IPS-18c (cell line): ENCODE results near the gene CRAT.
A peak's percentile ranks its signal among the peaks of the same experiment; 100 is the strongest.
"Not testable (repeated sequence)": the region's sequence is repeated elsewhere in the genome, so short reads cannot be mapped to it uniquely, and the experiment has no call there.

ENCODE experiments used
- H3K4me3 ChIP-seq: 2 replicates; pipeline ENCODE4 v1.7.0; 2013; ENCODE audit warnings: low read depth, mild to moderate bottlenecking, low read length, moderate library complexity; ENCODE audit not compliant: insufficient read depth
- H3K9me3 ChIP-seq: one replicate; pipeline ENCODE4 v1.6.1; 2013; ENCODE audit warnings: mild to moderate bottlenecking, low read length, moderate library complexity; ENCODE audit not compliant: control insufficient read depth, insufficient read depth

CRAT gene

DNA sequence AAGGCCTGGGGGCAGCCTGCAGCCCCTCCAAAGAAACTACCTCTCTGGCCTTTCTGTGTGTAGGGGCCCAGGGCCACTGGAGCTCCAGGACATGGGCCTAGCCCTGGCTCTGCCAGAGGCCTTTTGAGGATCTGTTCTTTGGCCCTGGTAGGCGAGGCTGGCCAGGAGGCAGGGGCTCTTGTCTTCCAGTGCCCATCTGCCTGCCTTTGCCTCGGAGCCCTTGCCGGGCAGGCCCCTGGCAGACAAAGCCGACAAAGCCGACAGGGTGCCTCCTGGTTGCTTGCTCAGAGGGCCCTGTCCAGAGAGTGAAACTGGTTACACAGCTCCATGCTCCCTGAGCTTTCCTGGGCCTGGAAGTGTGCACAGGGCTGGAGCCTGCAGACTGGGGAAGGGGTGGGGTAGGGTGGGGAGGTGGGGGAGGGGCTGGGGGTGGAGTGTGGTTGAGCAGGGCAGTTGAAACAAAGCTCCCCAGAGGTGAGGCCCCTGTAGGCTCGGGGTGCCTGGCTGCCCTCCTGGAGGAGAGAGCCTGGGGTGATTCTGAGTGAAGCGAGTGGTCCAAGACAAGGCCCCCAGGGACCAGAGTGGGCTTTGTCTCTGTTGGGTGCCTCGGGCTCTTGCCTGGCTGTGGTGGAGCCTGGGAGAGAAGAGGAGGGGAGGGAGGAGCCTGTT, 29.9 kb upstream of the CRAT start:
- Histone ChIP-seq H3K9me3 (no peaks in the 10 kb centered on the region), H3K4me3 (peak overlapping the region; percentile 53)

DNA sequence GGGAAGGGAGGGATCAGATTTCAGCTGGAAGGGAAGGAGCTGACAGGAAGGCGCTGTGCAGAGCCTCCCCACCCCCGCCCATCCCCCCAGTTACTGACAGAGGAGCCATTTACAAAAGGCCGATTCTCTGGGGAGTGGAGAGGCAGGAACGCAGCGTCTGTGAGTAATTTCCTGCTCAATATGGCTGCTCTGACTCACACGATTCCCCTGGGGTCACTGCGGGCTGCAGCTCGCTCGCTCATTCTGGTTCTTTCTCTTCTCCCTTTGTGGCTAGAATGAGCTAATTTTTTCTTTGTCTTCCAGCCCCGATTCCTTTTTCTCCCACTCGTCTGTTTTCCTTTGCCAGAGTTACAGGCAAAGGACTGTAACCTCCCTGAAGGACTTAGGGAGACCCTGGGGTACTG, 29.4 kb upstream of the CRAT start:
- Histone ChIP-seq H3K9me3 (no peaks in the 10 kb centered on the region), H3K4me3 (peak overlapping the region; percentile 53)

DNA sequence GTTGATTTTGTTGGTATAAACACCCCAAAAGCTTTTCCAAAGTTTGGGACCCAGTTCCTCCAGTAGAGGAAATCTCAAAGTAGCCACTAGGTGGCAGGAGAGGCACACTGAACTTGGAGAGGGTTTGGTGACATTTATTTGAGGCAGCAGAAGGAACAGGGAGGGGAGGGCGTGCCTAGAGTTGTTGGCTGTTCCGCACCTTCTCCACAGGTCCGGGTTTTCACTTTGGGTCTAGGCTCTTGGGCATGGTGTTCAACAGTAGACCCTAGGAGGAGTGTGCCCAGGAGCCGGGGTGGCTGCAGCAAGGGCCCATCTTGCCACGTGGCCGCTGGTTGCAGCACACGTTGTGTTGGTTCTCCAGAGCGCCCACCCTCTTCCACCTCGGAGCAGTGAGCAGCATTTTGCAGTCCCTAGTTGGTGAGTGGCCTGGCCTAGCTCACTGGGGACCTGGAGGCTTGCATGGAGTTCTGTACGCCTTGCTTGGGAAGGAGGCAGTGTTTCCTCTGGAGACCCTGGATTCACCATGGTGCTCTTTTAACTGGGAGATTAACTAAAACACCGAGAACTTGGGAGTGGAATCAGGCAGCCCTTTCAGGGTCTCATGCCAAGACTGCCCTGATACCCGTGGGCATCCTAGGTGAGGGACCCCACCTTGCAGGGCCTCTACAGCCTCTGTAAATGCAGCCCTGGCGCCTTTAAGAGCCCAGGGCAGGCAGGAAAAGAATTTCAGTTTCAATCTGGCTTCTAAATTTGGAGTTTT, 28.8 kb upstream of the CRAT start:
- Histone ChIP-seq H3K4me3 (peak overlapping the region; percentile 32), H3K9me3 (no peaks in the 10 kb centered on the region)

DNA sequence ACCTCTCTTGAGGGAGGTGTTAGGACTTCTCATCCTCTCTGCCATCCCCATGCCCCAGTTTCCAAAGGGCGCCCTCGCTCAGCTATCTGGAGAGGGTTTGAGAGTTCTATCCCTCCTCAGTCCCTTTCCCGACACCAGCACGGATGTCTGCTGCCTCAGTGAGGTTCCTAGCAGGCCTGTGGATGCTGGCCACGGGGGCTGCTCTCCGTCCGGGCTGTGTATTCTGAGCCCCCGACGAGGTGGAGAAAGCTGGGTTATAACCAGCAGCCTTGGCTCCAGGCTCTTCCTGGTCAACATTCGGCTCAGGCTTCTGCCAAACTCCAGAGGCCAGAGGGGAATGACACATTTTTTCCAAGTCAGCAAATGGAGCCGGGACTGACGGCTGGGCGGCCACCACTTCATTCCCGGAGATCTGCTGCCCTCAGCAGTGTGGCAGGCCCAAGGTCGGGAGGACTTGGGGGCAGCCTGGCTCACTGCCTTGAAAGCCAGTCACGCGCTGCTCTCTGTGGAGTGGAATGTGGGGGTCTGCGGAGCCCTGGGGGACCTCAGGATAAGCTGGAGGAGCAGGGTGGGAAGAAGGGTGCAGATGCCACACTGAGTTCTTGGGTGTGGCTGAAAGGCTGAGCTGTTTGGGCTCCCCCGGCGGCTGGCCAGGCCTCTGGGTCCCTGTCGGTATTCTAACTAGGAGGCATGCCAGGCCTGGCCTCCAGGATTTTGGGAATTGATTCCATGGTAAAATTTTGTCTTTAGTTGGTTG, 28.1 kb upstream of the CRAT start:
- H3K4me3 ChIP-seq, result no peak overlapping the region

DNA sequence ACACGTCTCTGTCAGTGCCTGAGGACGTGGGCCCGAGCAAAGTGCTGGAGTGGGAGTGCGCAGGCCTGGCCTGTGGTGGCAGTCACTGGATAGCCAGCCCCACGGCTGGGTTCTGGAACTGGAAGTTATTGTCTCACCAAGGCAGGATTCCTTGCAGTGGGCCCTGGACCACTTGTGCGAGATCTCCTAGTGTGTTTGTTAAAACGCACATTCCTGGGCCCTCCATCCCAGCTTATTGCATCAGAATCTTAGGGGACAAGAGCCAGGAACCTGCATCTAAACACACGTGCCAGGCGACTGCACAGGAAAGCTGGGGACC, 27.5 kb upstream of the CRAT start:
- no peak overlapping the region for H3K4me3 ChIP-seq
- H3K9me3 ChIP-seq, result no peaks in the 10 kb centered on the region

More for the DNA sequence above, 28.1 kb upstream of the CRAT start:
- no peaks in the 10 kb centered on the region for H3K9me3 ChIP-seq

DNA sequence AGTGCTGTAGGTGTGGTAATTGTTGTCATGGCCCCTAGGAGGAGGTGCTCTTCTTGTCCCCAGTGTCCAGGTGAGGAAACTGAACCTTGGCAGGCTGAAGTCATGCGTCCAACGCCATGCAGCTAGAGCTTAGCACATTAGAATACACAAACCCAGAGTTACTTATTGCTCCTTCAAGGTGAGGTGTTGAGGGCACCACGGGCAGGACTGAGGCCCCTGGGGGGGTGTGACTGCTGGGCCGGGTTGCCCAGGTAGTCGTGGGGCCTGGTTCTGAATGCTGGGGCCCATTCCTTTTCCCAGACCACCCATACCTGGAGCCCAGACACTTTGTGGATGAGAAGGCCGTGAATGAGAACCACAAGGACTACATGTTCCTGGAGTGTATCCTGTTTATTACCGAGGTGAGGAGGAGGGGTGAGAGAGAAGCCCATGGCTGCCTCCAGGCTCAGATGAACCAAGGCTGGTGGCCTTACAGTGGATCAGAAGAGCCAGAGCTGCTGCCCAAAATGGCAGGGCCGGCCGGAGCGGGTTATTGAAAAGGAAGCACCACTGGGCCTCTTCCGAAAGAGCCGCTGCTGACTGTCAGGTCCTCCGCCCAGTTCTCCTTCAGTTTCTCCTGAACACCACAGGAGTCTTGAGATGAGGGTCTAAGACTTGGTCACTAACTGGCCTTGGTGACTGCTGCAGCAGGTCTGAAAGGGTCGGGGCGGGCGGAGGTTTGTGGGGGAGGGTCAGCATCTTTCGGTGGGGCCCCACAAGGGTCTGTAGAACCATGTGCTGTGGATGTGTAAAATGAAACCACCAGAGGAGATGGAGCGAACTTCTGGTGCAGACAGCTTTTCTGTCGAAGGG, 26.9 kb upstream of the CRAT start:
- H3K9me3 ChIP-seq, result no peaks in the 10 kb centered on the region
- no peak overlapping the region for H3K4me3 ChIP-seq

DNA sequence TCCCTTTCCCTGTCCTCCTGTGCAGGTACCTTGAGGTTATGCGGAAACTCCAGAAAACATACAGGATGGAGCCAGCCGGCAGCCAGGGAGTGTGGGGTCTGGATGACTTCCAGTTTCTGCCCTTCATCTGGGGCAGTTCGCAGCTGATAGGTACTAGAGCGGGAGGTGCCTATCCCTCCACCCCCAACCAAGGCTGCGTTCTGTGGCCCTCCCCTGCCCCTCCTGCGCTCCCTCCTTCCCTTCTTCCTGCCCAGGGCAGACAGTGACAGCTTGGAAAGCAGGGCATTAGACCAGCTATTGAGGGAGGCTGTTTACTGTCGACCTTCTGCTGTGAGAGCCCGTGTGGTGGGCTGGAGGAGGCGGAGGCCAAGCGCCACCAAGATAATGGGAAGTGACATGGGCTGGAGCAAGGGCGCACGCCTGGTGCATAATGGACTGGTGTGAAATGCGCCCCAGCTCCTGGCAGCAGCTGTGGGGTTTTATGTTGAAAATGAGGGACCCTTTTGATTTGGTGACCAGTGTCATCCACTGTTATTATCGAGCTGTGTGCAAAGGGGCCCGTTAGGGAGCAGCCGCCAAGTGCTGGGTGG, 25.9 kb upstream of the CRAT start:
- Histone ChIP-seq H3K4me3 (no peak overlapping the region), H3K9me3 (no peaks in the 10 kb centered on the region)

DNA sequence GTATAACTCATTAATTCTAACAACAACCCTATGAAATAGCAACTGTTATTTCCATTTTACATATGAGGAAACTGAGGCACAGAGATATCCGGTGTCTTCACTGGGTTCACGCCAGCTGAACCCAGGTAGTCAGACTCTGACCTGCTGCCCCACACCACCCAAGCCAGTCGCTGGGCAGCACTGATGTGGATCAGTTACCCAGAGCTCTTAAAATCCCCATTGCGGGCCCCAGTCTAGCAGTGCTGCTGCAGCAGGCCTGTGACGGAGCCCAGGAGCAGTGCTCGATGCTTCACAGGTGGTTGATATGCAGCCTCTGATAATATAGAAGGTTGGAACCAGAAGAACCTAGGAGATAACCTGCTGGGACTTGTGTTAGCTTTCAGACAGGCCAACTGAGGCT, 24.9 kb upstream of the CRAT start:
- Histone ChIP-seq H3K9me3 (no peaks in the 10 kb centered on the region), H3K4me3 (no peak overlapping the region)

DNA sequence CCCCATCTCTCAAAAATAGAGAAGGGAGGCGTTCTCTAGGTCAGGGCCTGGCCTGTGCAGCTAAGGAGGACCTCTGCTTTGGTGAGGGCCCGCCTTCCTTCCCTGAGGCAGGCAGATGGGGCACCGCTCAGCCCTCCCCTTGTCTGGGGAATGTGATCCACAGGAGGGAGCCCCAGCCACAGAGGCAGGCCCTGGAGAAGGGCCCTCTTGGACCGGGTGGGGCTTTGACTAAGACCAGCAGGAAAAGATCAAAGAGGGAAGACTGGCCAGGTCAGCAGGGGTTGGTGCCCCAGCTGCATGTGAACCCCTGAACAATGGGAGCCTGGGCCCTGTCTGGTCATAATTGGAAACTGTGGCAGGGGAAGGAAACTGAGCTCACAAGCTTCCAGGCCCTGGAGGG, 22.5 kb upstream of the CRAT start:
- H3K9me3 ChIP-seq, result no peaks in the 10 kb centered on the region
- no peak overlapping the region for H3K4me3 ChIP-seq

DNA sequence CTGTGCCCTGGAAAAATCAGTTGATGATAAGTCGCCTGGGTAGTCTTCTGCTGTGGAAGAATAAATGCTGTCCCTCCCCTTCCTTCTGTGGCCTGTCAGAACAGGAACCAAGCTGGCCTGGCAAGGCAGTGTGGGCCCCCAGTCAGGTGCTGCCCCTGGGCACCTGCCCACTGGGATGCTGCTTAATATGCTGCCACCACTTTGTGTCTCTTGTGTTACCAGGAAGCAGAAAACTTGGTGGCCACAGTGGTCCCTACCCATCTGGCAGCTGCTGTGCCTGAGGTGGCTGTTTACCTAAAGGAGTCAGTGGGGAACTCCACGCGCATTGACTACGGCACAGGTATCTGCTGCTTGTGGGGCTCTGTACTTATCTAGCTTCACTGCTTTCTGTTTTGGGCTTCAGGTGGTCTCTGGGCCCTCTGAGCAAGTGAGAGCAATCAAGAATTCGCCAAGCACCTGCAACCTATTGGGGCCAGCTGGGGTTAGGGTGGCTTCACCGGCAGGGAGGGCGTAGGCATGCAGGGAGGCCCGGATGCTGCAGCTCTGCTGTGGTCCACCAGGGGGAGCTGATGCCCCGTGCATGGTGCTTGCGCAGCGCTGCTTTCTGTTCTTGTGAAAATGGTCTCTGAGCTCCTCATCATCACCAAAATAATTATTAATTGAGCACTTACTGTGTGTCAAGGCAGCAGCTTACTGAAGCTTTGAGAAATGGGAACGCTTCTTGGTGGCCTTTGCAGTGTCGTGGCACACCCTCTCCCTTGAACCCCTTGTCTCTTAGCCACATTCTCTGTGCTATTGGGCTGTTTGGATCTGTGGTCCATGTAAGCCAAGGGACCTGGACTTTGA, 20.9 kb upstream of the CRAT start:
- H3K4me3 ChIP-seq, result no peak overlapping the region
- no peaks in the 10 kb centered on the region for H3K9me3 ChIP-seq

DNA sequence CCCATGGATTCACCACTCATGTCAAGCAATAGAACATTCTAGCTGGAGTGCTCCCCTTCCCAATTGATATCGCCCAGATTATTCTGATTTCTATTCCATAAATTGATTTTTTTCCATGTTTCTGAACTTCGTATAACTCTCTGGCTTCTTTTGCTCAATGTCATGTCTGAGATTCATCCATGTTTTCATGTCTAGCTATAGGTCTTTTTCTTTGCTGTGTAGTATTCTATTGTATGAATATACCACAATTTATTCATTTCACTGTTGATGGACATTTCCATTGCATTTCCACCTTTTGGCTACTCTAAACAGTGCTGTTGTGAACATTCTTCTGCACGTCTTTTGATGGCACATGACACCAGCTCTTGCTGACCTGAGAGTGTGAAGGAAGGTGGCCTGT, 20.2 kb upstream of the CRAT start:
- H3K9me3 ChIP-seq, result no peaks in the 10 kb centered on the region
- H3K4me3 ChIP-seq, result no peak overlapping the region

DNA sequence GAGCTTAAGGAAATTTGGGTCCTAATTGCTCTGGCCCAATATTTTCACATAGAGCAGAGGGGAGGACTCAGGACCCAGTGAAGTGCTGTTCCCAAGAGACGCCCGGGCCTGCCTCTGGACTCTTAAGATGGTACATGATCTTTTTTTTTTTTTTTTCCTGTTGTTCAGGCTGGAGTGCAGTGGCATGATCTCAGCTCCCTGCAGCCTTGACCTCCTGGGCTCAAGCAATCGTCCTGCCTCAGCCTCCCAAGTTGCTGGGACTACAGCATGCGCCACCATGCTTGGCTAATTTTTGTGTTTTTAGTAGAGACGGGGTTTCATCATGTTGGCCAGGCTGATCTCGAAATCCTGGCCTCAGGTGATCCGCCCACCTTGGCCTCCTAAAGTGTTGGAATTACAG, 19.7 kb upstream of the CRAT start:
- not testable (repeated sequence) for H3K4me3 ChIP-seq, H3K9me3 ChIP-seq

DNA sequence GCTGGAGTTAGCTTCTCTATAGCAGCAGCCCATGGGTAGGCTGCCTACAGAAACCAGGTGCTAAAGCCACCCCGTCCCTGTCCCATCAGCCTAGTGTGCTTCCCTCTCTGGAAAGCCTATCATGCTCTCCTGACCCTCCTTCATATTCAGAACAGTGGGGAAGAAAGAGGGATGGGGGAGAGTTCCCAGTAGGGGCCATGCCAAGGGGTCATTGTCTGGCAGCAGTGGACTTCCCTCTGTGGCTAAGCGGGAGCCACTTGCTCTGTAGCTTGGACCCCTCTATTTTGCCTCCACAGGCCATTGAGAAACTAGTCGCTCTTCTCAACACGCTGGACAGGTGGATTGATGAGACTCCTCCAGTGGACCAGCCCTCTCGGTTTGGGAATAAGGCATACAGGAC, 18.1 kb upstream of the CRAT start:
- H3K9me3 ChIP-seq, result no peaks in the 10 kb centered on the region
- H3K4me3 ChIP-seq, result no peak overlapping the region

DNA sequence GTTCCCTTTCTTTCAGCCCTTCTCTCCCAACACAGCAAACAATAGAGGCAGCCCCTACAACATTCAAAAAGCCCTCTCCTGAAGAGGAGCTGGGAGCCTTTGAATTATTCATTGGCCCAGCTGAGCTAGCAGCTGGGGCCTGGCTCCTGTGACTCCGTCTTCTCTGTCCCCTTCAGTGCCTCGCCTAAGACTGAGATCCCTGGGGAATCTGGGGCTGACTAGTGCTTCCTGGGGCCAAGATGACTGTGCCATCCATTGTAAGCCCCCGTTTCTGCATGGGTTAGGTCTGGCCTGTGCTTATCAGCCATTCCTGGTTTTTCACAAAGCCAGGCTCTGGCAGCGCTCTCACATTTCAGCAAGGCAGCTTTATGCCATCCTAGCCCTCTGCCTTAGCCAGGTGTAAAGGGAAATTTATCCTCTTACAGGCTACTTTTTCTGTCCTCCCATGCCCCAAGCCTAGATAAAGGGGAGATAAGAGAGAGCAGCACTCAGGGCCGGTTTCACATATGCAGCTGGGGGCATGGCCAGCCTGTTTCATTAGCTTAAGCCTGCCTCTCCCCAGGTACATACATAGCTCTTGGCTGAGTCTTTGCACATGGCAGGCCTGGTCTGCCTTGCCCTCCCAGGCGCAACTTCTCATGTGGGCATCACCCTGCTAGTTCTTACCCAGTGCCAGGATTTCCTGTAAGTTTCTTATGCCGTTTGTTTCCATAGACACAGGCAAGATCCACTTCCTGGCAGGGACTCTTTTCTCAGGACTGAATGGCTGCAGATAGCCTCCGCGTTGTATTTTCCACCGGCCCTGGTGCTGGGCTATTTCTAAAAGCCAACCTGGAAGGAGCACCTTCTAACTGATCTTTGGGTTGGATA, 16.4 kb upstream of the CRAT start:
- Histone ChIP-seq H3K4me3 (no peak overlapping the region), H3K9me3 (no peaks in the 10 kb centered on the region)

DNA sequence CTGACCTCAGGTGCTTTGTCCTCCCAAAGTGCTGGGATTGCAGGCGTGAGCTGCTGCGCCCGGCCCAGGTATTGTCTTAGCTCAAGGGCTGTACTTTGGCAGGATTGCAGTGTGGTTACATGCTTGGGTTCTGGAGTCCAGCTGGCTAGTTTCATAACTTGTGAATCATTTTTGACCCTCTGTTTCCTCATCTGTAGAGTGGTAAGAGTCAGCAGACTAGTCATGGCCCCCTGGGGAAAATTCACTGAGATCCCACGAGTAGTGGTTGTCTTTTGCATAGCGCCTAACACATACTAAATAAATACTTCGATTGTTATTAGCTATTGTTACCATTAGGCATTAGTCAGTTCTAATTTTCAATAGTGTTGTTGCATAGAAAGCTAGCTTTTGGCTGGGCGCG, 14.9 kb upstream of the CRAT start:
- no peak overlapping the region for H3K4me3 ChIP-seq

More for the DNA sequence above, 14.9 kb upstream of the CRAT start:
- H3K9me3 ChIP-seq, result no peaks in the 10 kb centered on the region
